ENCODE measurements around the gene PRKAB2.
"Not testable (repeated sequence)": the region's sequence is repeated elsewhere in the genome, so short reads cannot be mapped to it uniquely, and the experiment has no call there.

PRKAB2 gene

DNA sequence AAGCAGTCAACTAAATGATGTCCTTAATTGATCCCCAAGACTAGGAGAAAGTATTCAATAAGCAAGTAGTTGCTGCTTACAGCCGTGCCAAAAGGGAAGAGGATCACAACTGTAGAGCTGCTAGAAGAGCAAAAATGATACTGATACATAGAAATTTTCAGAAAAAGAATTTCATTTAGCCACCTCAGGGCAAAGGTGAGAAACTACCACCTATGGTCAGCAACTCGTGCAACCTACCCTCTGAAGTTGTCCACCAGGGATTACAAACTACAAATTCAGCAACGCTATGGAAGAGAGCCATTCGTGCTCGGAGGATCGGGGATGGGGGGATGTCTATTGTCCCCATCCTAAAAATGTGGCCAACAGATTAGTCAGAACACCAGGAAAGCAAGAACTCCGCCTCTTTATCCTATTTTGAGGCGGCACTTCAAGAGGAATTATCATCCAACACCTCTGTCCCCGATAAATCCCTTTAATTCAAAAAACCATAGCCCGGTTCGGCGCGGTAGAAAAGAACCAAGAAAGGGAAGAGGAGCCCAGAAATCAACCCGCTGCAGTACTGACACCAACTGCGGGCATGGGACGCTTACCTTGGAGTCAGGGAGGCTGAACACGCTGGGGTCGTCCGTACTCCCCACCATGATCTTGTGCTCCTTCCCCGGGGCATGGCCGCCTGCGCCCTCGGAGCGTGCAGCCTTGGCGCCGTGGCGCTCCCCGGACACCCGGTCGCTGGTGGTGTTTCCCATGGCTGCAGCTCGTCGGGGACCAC lies 687 bp downstream of the PRKAB2 start:
- DNase-seq = peak; percentile 41

DNA sequence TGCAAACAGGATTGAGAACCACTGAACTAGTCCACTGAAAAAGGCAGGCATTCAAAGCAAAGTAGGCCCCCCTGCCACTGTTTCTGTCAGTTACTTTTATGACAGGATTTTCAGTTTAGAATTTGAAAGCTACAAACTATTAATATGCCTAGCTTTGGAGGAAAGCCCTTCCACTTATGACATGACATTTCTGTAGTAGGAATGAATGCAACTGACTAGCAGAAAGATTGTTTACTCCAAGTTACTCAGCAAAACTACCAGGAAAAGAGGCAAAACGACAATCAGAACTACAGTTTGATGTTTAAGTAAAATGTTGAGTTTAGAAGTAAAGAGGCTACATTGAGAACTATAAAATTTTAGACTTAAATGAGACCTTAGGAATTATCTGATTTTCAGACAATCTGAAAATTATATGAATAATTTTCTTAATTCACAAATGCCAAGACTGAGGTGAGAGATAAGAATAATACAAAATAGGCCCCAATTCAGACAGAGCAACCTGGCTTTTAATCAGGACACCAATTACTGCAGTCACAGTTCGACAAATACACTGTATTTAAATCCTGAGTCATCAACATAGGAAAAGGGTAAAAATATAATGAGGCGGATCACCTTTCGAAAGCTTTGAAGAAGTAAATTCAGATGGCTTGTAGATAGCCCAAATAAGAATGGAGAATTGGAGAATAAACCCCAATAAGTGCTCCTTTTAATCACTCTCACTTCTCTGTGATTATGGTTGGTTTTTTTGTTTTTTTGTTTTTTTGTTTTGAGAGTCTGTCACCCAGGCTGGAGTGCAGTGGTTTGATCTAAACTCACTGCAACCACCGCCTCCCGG lies 2.2 kb downstream of the PRKAB2 start:
- no peak for DNase-seq

DNA sequence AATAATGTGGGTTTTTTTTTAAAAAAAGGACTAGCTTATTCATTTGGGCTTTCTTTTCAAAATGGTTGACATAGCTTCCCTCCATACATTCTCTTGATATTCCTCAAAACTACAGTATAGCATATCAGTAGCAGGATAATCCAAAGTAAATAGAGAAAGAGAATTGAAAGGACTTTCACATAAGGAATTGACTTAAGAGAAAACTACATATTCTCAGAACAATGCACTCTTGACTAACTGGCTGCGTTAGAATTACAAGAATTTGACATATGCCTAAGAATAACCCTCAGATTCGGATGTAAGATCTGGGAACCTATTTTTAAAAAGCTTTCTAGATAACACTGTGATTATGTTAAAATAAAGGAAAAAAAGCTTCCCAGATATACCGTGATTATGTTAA lies 3.1 kb downstream of the PRKAB2 start:
- no peak for DNase-seq

DNA sequence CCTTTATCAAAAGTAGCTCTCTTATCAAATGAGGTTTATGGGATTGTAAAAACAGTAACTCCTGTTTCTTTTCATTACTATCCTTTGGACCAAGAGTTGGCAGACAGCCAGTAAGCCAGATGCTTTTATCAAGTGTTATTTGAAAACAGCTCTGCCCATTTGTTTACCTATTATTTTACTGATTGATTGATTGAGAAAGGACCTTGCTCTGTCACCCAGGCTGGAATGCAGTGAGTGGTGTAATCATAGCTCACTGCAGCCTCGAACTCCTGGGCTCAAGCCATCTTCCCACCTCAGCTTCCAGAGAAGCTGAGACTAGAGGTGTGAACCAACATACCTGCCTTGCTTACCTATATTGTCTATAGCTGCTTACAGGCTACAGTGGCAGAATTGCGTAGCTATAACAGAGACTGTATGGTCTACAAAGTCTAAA lies 3.6 kb downstream of the PRKAB2 start:
- no peak for DNase-seq

DNA sequence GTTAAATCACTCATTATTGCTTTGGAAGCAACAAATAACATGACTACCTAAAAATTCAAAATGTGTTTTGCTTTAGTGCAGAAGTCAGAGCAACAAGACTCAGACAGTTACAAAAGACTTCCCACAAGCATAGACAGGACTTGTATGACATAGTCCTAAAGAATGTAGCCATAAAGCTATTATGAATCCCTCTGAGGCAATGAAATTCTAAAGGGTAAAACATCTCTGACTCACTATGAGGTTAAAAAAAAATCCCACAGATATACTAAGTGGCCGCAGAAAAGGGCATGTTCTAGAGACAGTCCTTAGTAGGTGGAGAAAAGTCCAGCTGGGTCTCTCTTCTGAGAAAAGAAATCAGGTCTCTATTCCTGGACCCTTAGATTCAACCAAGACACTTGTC lies 4.9 kb downstream of the PRKAB2 start:
- DNase-seq = no peak

DNA sequence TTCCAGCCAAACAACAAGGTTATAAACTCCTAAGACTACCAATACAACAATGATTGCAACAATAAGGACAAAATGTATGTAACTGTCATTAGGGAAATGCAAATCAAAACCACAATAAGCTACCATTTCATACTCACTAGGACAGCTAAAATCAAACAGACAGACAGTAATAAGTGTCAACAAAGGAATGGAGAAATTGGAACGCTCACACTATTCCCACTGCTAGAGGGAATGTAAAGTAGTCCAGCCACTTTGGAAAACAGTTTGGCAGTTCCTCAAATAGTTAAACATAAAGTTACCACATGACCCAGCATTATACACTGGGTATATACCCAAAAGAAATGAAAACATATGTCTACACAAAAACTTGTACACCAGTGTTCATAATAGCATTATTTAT lies 9.3 kb downstream of the PRKAB2 start:
- no peak for DNase-seq

DNA sequence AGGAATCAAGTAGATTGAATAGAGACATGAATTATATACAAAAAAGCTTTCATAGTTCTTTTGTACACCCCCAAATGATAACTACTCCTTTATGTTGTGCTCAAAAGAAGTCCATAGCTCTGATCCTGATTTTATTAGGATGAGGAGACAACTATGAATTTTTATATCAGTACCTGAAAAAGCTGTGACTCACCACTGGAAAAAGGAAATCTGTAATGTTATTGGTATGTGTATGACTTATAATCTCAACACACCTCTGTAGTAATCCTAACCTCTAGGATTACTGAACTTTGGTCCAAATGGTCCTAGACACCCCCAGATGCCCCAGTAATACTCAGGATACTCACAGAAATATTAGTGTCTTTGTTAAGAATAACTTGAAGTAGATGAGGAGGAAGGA lies 10.2 kb downstream of the PRKAB2 start:
- DNase-seq = no peak

DNA sequence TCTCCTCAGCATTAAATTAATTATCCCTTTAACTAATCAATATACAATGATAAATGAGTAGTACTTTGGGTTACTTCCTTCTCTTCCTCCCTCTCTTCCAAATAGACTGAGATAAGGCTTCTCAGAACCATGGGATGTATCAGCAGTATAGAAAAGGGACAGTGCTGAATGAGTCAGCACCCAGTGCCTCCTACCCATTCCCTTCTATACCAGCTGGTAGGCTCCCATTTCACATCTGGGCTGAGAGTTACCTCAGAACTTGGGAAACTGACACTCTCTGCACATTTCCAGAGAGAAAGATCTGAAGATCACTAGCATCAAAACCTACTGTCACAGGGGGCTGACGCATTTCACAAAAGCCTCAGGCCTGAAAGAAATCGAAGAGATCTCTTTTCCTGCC lies 15.2 kb downstream of the PRKAB2 start:
- DNase-seq = not testable (repeated sequence)

DNA sequence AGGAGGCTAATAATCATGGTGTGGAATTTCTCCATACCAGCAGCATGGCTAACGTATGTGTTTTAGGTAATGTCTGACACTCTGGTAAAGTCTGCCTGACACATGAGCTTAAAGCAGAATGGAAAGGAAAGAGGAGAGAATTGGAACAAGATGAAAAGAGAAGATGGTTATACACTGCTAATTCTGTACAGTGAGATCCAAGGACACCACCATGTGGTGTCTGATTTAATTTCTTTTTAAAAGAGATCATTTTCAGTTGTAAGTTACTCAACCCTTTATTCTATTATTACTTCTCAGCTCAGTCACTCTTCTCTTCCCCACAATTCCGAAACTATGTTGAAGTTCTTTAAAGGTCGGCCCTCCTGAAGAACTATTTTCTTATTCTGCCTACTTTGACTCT lies 15.6 kb downstream of the PRKAB2 start:
- no peak for DNase-seq

DNA sequence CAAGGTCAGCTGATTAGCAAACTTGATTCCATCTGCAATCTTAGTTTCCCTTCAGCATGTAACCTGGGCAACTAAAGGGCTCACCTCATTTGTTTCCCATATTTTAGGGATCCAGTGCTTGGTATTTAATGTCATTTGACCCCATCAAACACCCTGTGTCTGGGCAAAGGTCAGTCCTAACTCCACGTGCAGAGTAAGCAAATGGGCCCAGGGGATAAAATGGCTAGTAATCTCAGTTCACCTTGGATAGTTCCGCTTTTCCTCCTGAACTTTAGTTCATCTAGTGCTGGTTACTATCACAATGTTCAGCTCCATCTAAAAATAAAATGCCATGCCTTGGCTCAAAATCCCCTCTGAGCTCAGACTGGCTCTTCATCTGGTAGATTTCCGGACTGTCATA lies 19.5 kb downstream of the PRKAB2 start:
- DNase-seq = no peak

DNA sequence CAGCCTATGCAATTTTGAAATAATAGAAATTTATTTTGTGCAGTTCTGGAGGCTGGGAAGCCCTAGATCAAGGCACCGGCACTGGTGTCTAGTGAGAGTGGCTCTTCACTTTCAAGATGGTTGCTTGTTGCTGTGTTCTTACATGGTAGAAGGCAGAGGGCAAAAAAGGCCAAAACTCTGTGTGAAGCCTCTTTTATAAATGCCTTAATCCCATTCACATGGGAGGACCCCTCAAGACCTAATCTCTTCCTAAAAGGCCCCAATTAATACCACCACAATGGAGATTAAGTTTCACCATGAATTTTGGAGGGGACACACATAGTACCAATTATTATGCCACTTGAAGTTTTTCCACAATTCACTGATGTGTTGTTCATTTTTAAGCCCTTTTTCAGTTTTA lies 21.0 kb downstream of the PRKAB2 start:
- no peak for DNase-seq

DNA sequence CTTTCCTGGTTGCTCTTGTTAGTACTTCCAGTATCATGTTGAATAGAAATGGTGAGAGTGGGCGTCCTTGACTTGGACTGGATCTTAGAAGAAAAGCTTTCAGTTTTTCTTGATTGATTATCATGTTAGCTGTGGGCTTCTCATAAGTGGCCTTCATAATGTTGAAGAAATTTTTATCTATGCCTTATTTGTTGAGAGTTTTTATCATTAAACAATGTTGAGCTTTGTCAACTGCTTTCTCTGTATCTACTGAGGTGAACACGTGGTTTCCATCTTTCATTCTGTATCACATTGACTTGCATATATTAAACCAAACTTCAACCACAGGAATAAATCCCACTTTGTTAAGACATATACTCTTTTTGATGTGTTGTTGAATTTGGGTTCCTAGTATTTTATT lies 29.4 kb downstream of the PRKAB2 start:
- no peak for DNase-seq

DNA sequence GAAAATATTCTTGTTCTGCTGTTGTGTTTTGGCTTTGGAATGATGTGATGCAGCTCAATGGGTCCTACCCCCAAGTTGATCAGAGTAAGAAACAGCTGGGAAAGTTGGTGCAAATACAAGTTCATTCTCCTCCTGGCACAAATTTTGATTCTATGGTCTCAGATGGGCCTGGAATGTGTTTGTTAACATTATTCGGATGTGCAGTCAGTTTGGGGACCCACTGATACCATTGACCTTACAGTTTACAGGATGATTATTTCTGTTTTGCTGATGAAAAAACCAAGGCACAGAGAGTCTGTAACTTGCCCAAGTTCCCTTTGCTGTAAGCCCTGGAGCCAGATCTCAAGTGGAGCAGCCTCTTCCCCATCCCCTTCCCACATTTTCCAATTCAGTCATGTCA lies 41.5 kb downstream of the PRKAB2 start:
- not testable (repeated sequence) for DNase-seq

DNA sequence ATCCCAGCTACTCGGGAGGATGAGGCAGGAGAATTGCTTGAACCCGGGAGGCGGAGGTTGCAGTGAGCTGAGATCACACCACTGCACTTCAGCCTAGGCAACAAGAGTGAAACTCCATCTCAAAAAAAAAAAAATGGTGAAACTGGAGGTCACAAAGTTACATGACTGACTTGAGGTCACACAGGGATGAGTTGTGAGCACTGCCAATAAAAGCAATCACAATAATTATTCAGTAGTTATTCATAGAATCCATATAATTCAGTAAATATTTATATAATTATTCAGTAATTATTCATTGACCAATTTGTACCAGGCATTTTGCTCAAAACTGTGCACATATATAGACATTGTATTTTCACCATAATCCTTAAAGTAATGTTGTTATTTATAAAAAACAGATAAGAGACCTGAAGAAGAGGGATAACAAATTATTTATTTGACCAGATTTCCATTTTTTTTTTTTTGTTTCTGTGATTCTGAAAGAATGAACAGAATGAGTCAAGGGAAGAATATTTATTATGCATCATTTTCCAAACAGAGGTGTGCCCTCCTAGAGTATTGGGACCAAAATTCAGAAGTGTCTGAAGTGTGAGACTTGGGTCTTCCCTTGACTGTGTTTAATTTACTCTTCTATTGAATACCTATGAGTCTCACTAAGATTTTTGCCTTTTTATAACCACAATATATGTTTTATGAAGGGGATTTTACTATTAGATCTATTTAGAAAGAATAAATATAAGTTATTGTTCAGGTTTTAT lies 43.0 kb downstream of the PRKAB2 start:
- DNase-seq = no peak

DNA sequence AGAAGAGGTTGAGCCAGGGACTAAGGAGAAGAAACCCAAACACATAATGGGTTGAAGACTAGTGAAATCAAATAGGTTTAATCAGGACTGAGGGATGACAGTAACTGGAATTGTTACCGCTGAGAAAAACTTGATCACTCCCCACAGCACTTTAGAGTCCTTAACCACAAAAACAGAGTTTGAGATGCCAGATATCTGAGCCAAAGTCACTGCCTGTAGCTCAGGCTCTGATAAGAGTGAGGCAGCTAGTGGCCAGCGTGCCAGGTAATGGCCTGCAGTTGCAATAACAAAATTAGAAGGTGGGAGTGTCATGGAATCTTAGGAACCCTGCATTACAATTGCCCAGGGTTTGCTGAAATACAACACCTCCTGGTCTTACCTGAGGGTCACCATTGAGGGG lies 48.0 kb downstream of the PRKAB2 start:
- no peak for DNase-seq

DNA sequence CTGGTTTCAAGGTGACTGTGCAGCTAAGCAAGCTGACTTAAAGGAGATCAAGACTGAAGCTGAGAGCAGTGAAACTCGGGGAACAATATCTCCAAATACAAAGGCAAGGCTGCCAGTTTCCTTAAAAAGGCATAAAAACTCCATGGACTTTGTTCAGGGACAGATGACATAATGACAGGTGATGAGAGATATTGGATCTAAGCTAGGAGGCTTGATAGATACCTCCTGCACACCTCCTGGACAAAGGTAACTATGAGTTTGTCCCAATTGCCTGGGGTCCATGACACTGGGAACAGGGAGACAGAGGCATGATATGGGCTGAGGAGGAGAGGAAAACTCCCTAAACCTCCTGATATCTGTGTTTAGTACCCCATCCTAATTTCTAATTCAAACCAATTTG lies 55.2 kb downstream of the PRKAB2 start:
- no peak for DNase-seq

DNA sequence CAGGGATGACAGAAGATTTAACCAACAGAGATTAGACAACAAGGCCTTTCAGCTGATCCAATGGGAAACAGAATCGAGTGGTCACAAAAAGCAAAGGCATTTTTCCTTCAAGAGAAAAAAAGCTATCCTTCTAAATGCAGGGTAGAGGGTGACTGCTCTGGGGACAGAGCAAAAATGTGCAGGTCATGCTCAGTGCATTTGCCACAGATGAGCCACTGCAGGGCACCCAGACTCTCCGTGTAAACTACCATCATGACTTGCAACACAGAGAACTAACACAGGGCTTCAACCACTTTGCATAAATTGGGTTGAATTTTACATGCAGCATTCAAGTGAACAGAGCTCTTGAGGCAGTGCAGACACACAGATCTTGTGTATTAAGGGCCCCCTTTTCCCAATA lies 56.8 kb downstream of the PRKAB2 start:
- no peak for DNase-seq

DNA sequence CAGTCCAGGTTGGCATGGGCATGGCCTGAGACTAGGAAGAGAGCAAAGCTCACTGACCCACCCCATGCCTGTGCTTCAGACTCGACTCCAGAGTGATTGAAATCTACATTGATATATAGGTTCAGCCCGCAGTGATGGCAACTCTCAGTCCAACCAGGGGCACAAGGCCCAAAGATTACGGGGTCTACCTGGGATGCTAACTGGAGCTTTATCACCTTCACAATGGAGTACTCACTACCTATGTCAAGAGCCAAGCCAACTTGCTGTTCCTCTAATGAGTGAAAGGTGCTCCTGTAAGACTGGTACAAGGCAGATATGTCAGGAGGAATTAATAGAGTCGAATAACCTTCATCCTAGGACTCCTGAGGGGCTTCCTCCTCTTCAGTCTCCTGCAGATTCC lies 57.2 kb downstream of the PRKAB2 start:
- DNase-seq = not testable (repeated sequence)

DNA sequence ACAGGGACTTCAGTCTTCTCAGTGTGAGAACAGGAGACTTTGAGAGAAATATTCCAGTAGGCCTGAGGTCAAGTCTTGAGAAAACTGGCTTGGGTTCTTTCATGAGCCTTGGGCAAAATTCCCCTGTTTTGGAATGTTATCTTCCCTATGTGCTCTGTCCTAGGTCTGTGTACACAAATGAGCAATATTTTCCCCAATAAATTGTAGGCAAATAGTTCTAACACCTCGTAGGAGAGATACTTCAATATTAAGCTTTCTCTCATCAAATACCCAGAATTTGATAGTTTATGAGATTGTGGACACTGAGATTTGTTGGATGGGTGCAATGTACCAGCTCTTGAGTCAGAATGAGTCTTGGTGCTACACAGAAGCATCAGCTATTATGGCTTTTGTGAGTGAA lies 57.9 kb downstream of the PRKAB2 start:
- DNase-seq = not testable (repeated sequence)

DNA sequence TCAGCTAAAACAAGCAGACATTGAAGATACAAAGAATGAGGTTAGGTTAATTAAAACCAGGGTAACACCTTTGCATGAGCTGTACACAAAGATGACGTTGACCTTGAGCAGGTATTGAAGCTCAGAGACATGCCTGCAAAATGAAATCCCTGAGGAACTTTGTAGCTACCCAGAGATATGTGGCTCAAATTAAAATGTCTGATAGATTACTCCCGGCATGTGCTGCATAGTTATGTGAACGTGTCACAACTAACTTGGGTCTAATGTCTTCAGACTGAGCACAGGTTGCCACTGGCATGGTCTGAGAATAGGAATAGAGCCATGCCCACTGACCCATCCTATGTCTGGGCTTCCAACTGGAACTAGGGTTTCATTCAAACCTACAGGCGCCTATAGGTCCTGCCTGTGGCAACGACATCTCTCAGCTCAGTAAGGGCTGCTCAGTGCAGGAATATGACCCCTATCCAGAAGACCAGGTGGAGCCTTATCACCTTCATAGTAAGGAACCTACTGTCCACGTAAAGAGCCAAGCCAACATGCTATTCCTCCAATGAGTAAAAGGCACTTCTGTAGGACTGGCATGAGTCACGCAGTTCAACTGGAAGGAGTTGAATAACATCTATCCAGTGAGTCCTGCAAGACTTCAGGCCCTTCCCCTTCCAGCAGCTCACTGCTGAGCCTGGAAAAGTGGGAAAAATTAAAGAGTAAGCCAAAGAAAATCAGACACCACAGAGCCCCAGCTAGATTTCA lies 60.7 kb downstream of the PRKAB2 start:
- DNase-seq = no peak

DNA sequence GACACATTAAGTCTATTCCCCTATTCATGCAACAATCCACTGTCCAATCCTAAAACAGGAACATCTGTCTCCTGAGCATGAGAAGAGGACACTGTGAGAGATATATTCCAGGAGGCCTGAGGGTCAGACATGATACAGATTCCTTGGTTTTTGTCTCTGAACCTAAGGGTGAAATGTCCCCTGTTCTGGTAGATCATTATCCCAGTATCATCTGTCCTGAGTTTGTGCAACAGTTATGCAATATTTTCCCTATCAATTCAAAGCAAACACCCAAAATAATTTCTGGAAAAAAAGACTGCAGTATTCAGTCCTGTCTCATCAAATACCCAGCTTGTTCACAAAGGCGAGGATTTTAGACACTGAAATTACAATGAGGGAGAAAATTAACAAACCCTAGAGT lies 61.4 kb downstream of the PRKAB2 start:
- no peak for DNase-seq

DNA sequence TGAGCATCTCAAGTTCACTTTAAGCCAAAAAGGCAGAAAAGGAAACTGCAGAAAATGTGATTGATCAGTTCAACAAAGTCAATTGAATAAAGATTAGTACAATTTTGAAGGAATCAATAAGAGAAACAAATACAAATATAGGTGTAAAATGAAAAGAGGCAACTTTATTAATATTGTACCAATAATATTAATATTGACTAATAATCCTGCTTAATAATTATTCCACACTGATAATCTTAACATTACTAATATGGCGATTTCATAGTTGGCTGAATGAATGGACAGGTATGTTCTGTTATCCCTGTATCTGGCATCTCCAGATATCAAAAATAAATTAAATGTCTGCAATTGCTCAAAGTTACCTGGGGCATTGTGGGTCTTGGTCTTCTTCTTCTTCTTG lies 61.8 kb downstream of the PRKAB2 start:
- DNase-seq = no peak

DNA sequence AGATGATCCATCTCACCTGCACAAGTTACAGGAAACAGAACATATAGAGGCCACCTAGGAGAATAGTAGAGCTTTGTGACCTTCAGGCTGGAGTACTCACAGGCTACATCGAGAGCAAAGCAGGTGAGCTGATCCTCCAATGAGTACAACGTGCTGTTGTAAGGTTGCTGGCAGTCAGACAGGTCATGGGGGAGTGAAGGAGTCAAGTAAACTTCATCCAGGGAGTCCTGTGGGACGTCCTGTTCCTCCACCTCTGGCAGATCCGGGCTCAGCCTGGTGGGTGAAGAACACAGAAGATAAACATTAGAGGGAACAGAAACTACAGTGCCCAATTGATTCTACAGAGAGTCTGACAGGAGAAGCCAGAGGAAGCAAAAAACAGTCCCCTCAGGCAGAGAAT lies 62.5 kb downstream of the PRKAB2 start:
- no peak for DNase-seq

All from midbrain (tissue), 1 donor.